ENCODE data around the gene ZNF92. TPM values are rescaled to one million over a fixed set of nuclear protein-coding genes. Genes with fewer than 3 reads are reported as not detected.

Gene ZNF92
- total and polyA plus RNA-seq, 2 of the 13 experiments (the other 11 are each of a cell fraction or from before 2014, with no cell fraction given) = 4.0 to 13.2 TPM

GRCh38 chr7:65444899-65445823, 71.5 kb downstream of the ZNF92 start (continued):
- TF ChIP-seq GMEB1 (CRISPR knock-in tag; IDR thresholded peaks at IDR 0.05; ENCODE audit: borderline replicate concordance) (no peak), TAF15 (IDR thresholded peaks at IDR 0.05; ENCODE audit: low read depth, low read length, poor library complexity, severe bottlenecking) (no peak), RBFOX2 (IDR thresholded peaks at IDR 0.05; ENCODE audit: low read depth, low read length) (0 out of 2 replicates have a peak, but pooled peaks have one; percentile 22), JUND (CRISPR knock-in tag; IDR thresholded peaks at IDR 0.05) (peak; percentile 69; the same call in 1 of the 2 replicates), KLF16 (CRISPR knock-in tag; IDR thresholded peaks at IDR 0.05) (0 out of 4 replicates have a peak, but pooled peaks of 1 of the 2 experiments have one; percentile 44), HINFP (CRISPR knock-in tag; IDR thresholded peaks at IDR 0.05; ENCODE audit: low read depth) (no peak), RXRB (CRISPR knock-in tag; IDR thresholded peaks at IDR 0.05; ENCODE audit: borderline replicate concordance) (peak; percentile 92), ZNF205 (CRISPR knock-in tag; IDR thresholded peaks at IDR 0.05) (peak; percentile 55; the same call in 1 of the 2 replicates), GATAD1 (CRISPR knock-in tag; IDR thresholded peaks at IDR 0.05) (0 out of 2 replicates have a peak, but pooled peaks have one; percentile 12), GPBP1L1 (CRISPR knock-in tag; IDR thresholded peaks at IDR 0.05) (no peak), PHF20 (CRISPR knock-in tag; IDR thresholded peaks at IDR 0.05) (no peak), IRF9 (CRISPR knock-in tag; IDR thresholded peaks at IDR 0.05; ENCODE audit: borderline replicate concordance) (no peak), NFE2L2 (IDR thresholded peaks at IDR 0.05; ENCODE audit: low read length) (peak; percentile 51; the same call in 1 of the 2 replicates), IRF1 (CRISPR knock-in tag; IDR thresholded peaks at IDR 0.05; ENCODE audit: low read depth) (no peak), SMARCE1 (IDR thresholded peaks at IDR 0.05; ENCODE audit: borderline replicate concordance) (0 out of 2 replicates have a peak, but pooled peaks have one; percentile 50), ZNF878 (CRISPR knock-in tag; IDR thresholded peaks at IDR 0.05) (peak; percentile 50; the same call in 1 of the 2 replicates), ZNF672 (CRISPR knock-in tag; IDR thresholded peaks at IDR 0.05) (no peak), TRIM22 (IDR thresholded peaks at IDR 0.05) (no peak), ZBTB38 (CRISPR knock-in tag; IDR thresholded peaks at IDR 0.05) (no peak), SMAD3 (CRISPR knock-in tag; IDR thresholded peaks at IDR 0.05) (peak; percentile 85), TARDBP (CRISPR knock-in tag; IDR thresholded peaks at IDR 0.05) (peak; percentile 96)
